DOHH2 (cell line): Measurements from ENCODE around the gene KRTAP12-2.

Source experiments
- H3F3A ChIP-seq: fragments of 200-600 bp; sonication (generic), shearing (Covaris generic); 2 replicates; pipeline ENCODE4 v1.6.0; 2016; ENCODE audit warnings: antibody characterized with exemption, mild to moderate bottlenecking; ENCODE audit not compliant: control insufficient read depth, insufficient read depth
- H3K27ac ChIP-seq: fragments of 200-600 bp; sonication (generic); 2 replicates; pipeline ENCODE4 v1.5.1; 2014; ENCODE audit warnings: low read depth, mild to moderate bottlenecking, low read length, moderate library complexity
- H3K27me3 ChIP-seq: fragments of 200-600 bp; sonication (generic); 2 replicates; pipeline ENCODE4 v1.6.1; 2014; ENCODE audit warnings: mild to moderate bottlenecking, low read length, mixed read lengths; ENCODE audit not compliant: control insufficient read depth
- H3K36me3 ChIP-seq: fragments of 200-600 bp; sonication (generic); 2 replicates; pipeline ENCODE4 v1.6.1; 2014; ENCODE audit warnings: mild to moderate bottlenecking, low read length, moderate library complexity, mixed read lengths; ENCODE audit not compliant: control insufficient read depth
- H3K4me1 ChIP-seq: fragments of 200-600 bp; sonication (generic); 2 replicates; pipeline ENCODE4 v1.6.1; 2014; ENCODE audit warnings: mild to moderate bottlenecking, low read length, mixed read lengths; ENCODE audit not compliant: control insufficient read depth
- H3K4me2 ChIP-seq: fragments of 200-600 bp; sonication (generic); 2 replicates; pipeline ENCODE4 v1.6.0; 2014; ENCODE audit warnings: mild to moderate bottlenecking, low read length, moderate library complexity
- H3K4me3 ChIP-seq: fragments of 200-600 bp; sonication (generic); 2 replicates; pipeline ENCODE4 v1.5.1; 2014; ENCODE audit warnings: mild to moderate bottlenecking, low read length, mixed read lengths
- H3K79me2 ChIP-seq: fragments of 200-600 bp; sonication (generic); 2 replicates; pipeline ENCODE4 v1.6.1; 2014; ENCODE audit warnings: mild to moderate bottlenecking, low read length, mixed read lengths; ENCODE audit not compliant: control insufficient read depth
- H3K9me2 ChIP-seq: fragments of 200-600 bp; sonication (generic); replicated peaks from 2 replicates; pipeline ENCODE4 v1.6.1; 2014; ENCODE audit warnings: mild to moderate bottlenecking, low read length, mixed read lengths; ENCODE audit not compliant: control insufficient read depth
- H3K9me3 ChIP-seq: fragments of 200-600 bp; sonication (generic); 2 replicates; pipeline ENCODE4 v1.6.1; 2014; ENCODE audit warnings: antibody characterized with exemption, low read length, mixed read lengths; ENCODE audit not compliant: control insufficient read depth, insufficient read depth
- H4K20me1 ChIP-seq: fragments of 200-600 bp; sonication (generic); 2 replicates; pipeline ENCODE4 v1.6.0; 2014; ENCODE audit warnings: low read depth, mild to moderate bottlenecking, antibody characterized with exemption, low read length, moderate library complexity; ENCODE audit not compliant: control insufficient read depth, insufficient read depth
- CTCF ChIP-seq: fragments of 200-600 bp; sonication (generic); IDR thresholded peaks from one replicate; pipeline ENCODE4 v1.5.1; 2014; ENCODE audit warnings: antibody characterized with exemption, mild to moderate bottlenecking, low read depth, low read length; ENCODE audit not compliant: poor library complexity, severe bottlenecking
- EZH2phosphoT487 ChIP-seq: fragments of 200-600 bp; sonication (generic); IDR thresholded peaks from 2 replicates; pipeline ENCODE4 v1.6.1; 2017; ENCODE audit warnings: borderline replicate concordance, mild to moderate bottlenecking, antibody characterized with exemption, low read length, moderate library complexity, mixed read lengths

Gene KRTAP12-2

GRCh38 chr21:44650973-44651675 lies 15.6 kb downstream of the KRTAP12-2 start:
- no peaks in the 10 kb centered on the region for H3K36me3 ChIP-seq
- no peaks in the 10 kb centered on the region for H3K9me3 ChIP-seq
- no peak overlapping the region for H3K4me2 ChIP-seq
- no peak overlapping the region for H3K27ac ChIP-seq
- H4K20me1 ChIP-seq = no peaks in the 10 kb centered on the region
- TF ChIP-seq EZH2phosphoT487 = no peak
- TF ChIP-seq CTCF = no peak
- no peaks in the 10 kb centered on the region for H3K4me1 ChIP-seq
- no peaks in the 10 kb centered on the region for H3K27me3 ChIP-seq
- no peaks in the 10 kb centered on the region for H3F3A ChIP-seq
- H3K79me2 ChIP-seq = no peaks in the 10 kb centered on the region
- H3K4me3 ChIP-seq = no peak overlapping the region
- no peaks in the 10 kb centered on the region for H3K9me2 ChIP-seq

GRCh38 chr21:44650265-44650972 lies 16.3 kb downstream of the KRTAP12-2 start:
- Histone ChIP-seq H3K9me3 (no peaks in the 10 kb centered on the region), H3K79me2 (no peaks in the 10 kb centered on the region), H3K27ac (no peak overlapping the region), H3K4me3 (no peak overlapping the region), H3F3A (no peaks in the 10 kb centered on the region), H3K4me1 (no peaks in the 10 kb centered on the region), H3K27me3 (no peaks in the 10 kb centered on the region), H3K36me3 (no peaks in the 10 kb centered on the region), H3K4me2 (no peak overlapping the region), H3K9me2 (no peaks in the 10 kb centered on the region), H4K20me1 (no peaks in the 10 kb centered on the region)
- no peak for TF ChIP-seq EZH2phosphoT487
- TF ChIP-seq CTCF = no peak

GRCh38 chr21:44649521-44650100 lies 17.1 kb downstream of the KRTAP12-2 start:
- Histone ChIP-seq H3K9me2 (no peaks in the 10 kb centered on the region), H3K4me3 (no peak overlapping the region), H3F3A (no peaks in the 10 kb centered on the region), H3K9me3 (peaks cover 5% of the 10 kb centered on the region; the same call in 1 of the 2 replicates), H3K36me3 (no peaks in the 10 kb centered on the region), H3K4me1 (no peaks in the 10 kb centered on the region), H3K27me3 (no peaks in the 10 kb centered on the region), H4K20me1 (no peaks in the 10 kb centered on the region), H3K4me2 (no peak overlapping the region), H3K79me2 (no peaks in the 10 kb centered on the region), H3K27ac (no peak overlapping the region)
- TF ChIP-seq CTCF = no peak
